Astrocyte (in vitro differentiated cells and primary cell): ENCODE data around the gene CFAP70.

Experiments
- EZH2 ChIP-seq: IDR thresholded peaks from 2 replicates; pipeline ENCODE4 v1.6.1; 2012; ENCODE audit warnings: mild to moderate bottlenecking, low read length, inconsistent platforms; ENCODE audit not compliant: insufficient read depth
- TF ChIP-seq, protein P1 (sequence below): IDR thresholded peaks from 2 replicates; pipeline ENCODE4 v1.5.1; 2011; ENCODE audit warnings: low read depth, mild to moderate bottlenecking, inconsistent platforms, low read length, moderate library complexity; ENCODE audit not compliant: insufficient read depth

DNA sequence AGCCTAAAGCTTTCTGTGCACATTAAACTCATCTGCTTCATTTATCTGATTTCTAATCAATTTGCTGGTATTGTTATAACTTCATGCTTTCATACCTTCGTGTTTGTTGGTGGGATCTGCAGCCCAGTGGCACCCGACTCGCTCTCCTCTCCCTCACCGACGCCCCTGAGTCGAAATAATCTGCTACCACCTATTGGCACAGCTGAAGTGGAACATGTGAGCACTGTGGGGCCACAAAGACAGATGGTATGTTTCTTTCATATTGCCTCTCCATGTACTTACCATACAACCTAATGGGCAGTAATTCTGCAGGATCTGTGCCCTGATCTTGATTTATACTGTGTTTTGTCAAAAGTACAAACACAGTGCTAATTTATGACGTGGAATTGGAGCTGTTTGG, 124.0 kb downstream of the CFAP70 start:
- TF ChIP-seq, protein P1, sequence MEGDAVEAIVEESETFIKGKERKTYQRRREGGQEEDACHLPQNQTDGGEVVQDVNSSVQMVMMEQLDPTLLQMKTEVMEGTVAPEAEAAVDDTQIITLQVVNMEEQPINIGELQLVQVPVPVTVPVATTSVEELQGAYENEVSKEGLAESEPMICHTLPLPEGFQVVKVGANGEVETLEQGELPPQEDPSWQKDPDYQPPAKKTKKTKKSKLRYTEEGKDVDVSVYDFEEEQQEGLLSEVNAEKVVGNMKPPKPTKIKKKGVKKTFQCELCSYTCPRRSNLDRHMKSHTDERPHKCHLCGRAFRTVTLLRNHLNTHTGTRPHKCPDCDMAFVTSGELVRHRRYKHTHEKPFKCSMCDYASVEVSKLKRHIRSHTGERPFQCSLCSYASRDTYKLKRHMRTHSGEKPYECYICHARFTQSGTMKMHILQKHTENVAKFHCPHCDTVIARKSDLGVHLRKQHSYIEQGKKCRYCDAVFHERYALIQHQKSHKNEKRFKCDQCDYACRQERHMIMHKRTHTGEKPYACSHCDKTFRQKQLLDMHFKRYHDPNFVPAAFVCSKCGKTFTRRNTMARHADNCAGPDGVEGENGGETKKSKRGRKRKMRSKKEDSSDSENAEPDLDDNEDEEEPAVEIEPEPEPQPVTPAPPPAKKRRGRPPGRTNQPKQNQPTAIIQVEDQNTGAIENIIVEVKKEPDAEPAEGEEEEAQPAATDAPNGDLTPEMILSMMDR: no peak
- TF ChIP-seq EZH2: no peak
